Measurements from ENCODE around the gene TSG101. TPM values are rescaled to one million over a fixed set of nuclear protein-coding genes. Genes with fewer than 3 reads are reported as not detected.

Gene TSG101
- 10 to 100 TPM; 44.8 to 45.4 TPM for total RNA-seq
- 55.4 TPM for polyA plus RNA-seq

- peak; percentile 90 to 96 (median 93) for DNase-seq
- Histone ChIP-seq H3K9me3 (ENCODE audit: low read length) (no peaks in the 10 kb centered on the region), H3K27ac (ENCODE audit: low read depth, low read length) (peak within 1 kb of the TSS; percentile 99), H3K27me3 (ENCODE audit: insufficient read depth, low read length, poor library complexity, severe bottlenecking) (no peaks in the 10 kb centered on the region), H3K36me3 (ENCODE audit: insufficient read depth, low read length) (no peaks in the 10 kb centered on the region), H3K4me3 (ENCODE audit: low read length) (peak within 1 kb of the TSS; percentile 95), H3K4me1 (ENCODE audit: insufficient read depth, low read length) (peaks cover 20% of the 10 kb centered on the region)
- CTCF ChIA-PET, result interaction anchor here (0.5 to 2.3 kb wide), 11 partner anchors 9 to 513 kb away, joined by 3 to 11 read pairs (median 3); partner anchors contain the start of genes GTF2H1, HPS5 and UEVLD
- H3K4me3 Mint-ChIP-seq, result peak within 1 kb of the TSS; percentile 96 to 100 (median 99)
- H3K27ac Mint-ChIP-seq, result peak within 1 kb of the TSS; percentile 100
- POLR2A ChIA-PET, result interaction anchor here (0.5 to 2.9 kb wide), 17 partner anchors 9 to 510 kb away, joined by 3 to 24 read pairs (median 4); partner anchors contain the start of genes GTF2H1, HPS5, LDHA and SAAL1
- peaks cover 0 to 4% of the 10 kb centered on the region in 2 donors for H3K27me3 Mint-ChIP-seq
- peaks cover 0 to 34% (median 7%) of the 10 kb centered on the region in 3 donors for H3K36me3 Mint-ChIP-seq
- H3K9me3 Mint-ChIP-seq, result peaks cover 0 to 3% (median 0%) of the 10 kb centered on the region in 5 donors
- H3K4me1 Mint-ChIP-seq, result peaks cover 46 to 64% (median 61%) of the 10 kb centered on the region in 3 donors
These were observed at the start of gene TSG101 for GRCh38 chr11:18526521-18527296. TSG101 (minus strand) TSS chr11:18526942; CDS start chr11:18526816, 126 bp downstream.

DNA sequence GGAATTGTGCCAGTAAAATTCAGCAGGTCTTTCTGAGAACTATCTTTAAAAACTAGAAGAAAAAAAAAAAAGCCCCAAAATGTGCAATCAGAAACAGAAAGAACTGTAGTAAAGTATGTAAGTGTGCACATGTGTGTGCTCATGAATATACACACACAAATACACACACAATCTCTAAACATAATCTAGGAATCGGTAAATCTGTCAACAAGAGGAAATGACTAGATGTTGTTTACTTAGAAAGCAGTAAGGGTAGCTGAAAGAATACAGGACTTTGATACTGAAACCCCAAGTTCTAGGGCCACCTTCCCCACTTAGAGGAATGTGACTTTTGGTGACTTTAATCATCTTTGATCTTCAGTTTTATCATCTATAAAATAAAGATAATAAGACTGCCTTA, 48.6 kb upstream of the TSG101 start:
- Histone ChIP-seq H3K27me3 (ENCODE audit: insufficient read depth, low read length, poor library complexity, severe bottlenecking) (no peaks in the 10 kb centered on the region), H3K36me3 (ENCODE audit: insufficient read depth, low read length) (no peaks in the 10 kb centered on the region), H3K4me3 (ENCODE audit: low read length) (no peak overlapping the region), H3K4me1 (ENCODE audit: insufficient read depth, low read length) (no peaks in the 10 kb centered on the region), H3K9me3 (ENCODE audit: low read length) (no peaks in the 10 kb centered on the region), H3K27ac (ENCODE audit: low read depth, low read length) (no peak overlapping the region)
- H3K4me1 Mint-ChIP-seq, result peaks cover 13 to 27% (median 13%) of the 10 kb centered on the region in 3 donors
- H3K9me3 Mint-ChIP-seq, result no peaks in the 10 kb centered on the region
- H3K27me3 Mint-ChIP-seq, result peaks cover 0 to 2% of the 10 kb centered on the region in 2 donors
- ChIA-PET POLR2A (no interaction called here), CTCF (no interaction called here)
- peaks cover 9 to 55% (median 12%) of the 10 kb centered on the region in 3 donors for H3K36me3 Mint-ChIP-seq
- H3K27ac Mint-ChIP-seq, result peak overlapping the region in 4 of 8 donors; percentile 46 to 83 (median 72)
- H3K4me3 Mint-ChIP-seq, result no peak overlapping the region
- no peak for DNase-seq

DNA sequence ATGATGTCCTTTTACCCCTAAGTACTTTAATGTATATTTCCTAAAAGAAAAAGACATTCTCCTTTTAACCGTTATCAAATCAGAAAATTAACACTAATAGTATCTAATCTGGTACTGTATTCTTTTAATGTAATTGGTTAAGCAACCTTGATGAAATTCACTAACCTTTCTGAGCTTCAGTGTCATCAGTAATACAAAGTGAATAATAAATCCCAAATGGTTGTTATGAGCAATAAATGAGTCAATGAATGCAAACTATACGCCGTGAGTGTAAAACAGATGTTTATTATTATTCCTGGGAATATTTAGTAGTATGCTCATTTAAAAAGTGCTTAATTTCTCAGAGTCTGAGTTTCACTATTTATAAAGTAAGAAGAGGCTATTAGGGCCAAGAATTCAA, 40.3 kb upstream of the TSG101 start:
- CTCF ChIA-PET, result no interaction called here
- H3K4me1 Mint-ChIP-seq, result peaks cover 0 to 2% (median 0%) of the 10 kb centered on the region in 3 donors
- no peaks in the 10 kb centered on the region for H3K27me3 Mint-ChIP-seq
- Histone ChIP-seq H3K27ac (ENCODE audit: low read depth, low read length) (no peak overlapping the region), H3K36me3 (ENCODE audit: insufficient read depth, low read length) (no peaks in the 10 kb centered on the region), H3K4me3 (ENCODE audit: low read length) (no peak overlapping the region), H3K27me3 (ENCODE audit: insufficient read depth, low read length, poor library complexity, severe bottlenecking) (no peaks in the 10 kb centered on the region), H3K9me3 (ENCODE audit: low read length) (no peaks in the 10 kb centered on the region), H3K4me1 (ENCODE audit: insufficient read depth, low read length) (no peaks in the 10 kb centered on the region)
- peaks cover 6 to 52% (median 11%) of the 10 kb centered on the region in 3 donors for H3K36me3 Mint-ChIP-seq
- POLR2A ChIA-PET, result no interaction called here
- H3K4me3 Mint-ChIP-seq, result no peak overlapping the region
- H3K9me3 Mint-ChIP-seq, result no peaks in the 10 kb centered on the region
- H3K27ac Mint-ChIP-seq, result no peak overlapping the region
- DNase-seq, result no peak

DNA sequence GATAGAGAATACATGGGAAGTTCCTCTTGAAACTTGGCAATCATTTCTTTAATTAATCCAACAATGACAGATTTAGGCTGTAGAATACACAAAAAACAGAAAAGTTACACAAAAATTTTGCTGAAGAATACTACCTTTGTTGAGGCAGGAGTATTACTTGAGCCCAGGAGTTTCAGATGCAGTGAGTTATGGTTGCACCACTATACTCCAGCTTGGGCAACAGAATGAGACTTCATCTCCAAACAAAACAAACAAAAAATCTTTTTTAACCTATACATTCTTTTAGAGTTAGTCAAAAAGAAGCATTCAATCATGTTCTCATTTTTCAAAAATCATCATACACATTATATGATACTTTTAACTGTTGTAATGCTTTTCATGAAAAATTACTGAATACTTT, 39.7 kb upstream of the TSG101 start:
- Mint-ChIP-seq H3K4me1 (peaks cover 0 to 2% (median 0%) of the 10 kb centered on the region in 3 donors), H3K27ac (no peak overlapping the region), H3K27me3 (no peaks in the 10 kb centered on the region), H3K9me3 (no peaks in the 10 kb centered on the region), H3K4me3 (no peak overlapping the region), H3K36me3 (peaks cover 6 to 50% (median 7%) of the 10 kb centered on the region in 3 donors)
- no peaks in the 10 kb centered on the region for H3K27me3 ChIP-seq (ENCODE audit: insufficient read depth, low read length, poor library complexity, severe bottlenecking)
- H3K4me3 ChIP-seq (ENCODE audit: low read length), result no peak overlapping the region
- no peaks in the 10 kb centered on the region for H3K4me1 ChIP-seq (ENCODE audit: insufficient read depth, low read length)
- ChIA-PET CTCF (no interaction called here), POLR2A (no interaction called here)
- no peaks in the 10 kb centered on the region for H3K9me3 ChIP-seq (ENCODE audit: low read length)
- H3K36me3 ChIP-seq (ENCODE audit: insufficient read depth, low read length), result no peaks in the 10 kb centered on the region
- DNase-seq, result no peak
- H3K27ac ChIP-seq (ENCODE audit: low read depth, low read length), result no peak overlapping the region

DNA sequence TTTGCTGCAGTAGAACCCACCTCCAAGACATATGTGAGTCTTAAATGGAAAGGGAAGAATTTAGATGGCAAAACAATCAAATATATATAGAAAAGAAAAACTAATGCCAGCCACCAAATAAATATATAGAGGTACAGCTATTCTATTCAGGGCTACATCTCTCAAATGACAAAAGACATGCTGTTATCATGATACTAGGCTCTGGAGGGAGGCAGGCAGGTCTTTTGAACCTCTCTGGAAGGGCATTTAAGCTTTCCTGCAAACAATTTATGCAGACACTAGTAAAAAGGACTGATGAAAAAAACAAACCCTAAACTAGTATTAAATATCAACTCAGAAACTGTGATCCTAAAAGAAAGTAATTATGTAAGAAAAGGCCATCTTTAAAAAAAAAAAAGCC, 37.4 kb upstream of the TSG101 start:
- no peak for DNase-seq
- H3K9me3 ChIP-seq (ENCODE audit: low read length), result no peaks in the 10 kb centered on the region
- H3K27ac ChIP-seq (ENCODE audit: low read depth, low read length), result no peak overlapping the region
- no peak overlapping the region for H3K4me3 ChIP-seq (ENCODE audit: low read length)
- peaks cover 4 to 47% (median 5%) of the 10 kb centered on the region in 3 donors for H3K36me3 Mint-ChIP-seq
- H3K9me3 Mint-ChIP-seq, result no peaks in the 10 kb centered on the region
- ChIA-PET CTCF (no interaction called here), POLR2A (interaction anchor here (0.6 kb wide), 1 partner anchor 11 kb away, joined by 4 read pairs; no protein-coding TSS in a partner anchor)
- no peak overlapping the region for H3K4me3 Mint-ChIP-seq
- no peaks in the 10 kb centered on the region for H3K36me3 ChIP-seq (ENCODE audit: insufficient read depth, low read length)
- H3K27ac Mint-ChIP-seq, result peak overlapping the region in 2 of 8 donors; percentile 64 to 69
- no peaks in the 10 kb centered on the region for H3K4me1 Mint-ChIP-seq
- H3K27me3 ChIP-seq (ENCODE audit: insufficient read depth, low read length, poor library complexity, severe bottlenecking), result no peaks in the 10 kb centered on the region
- H3K4me1 ChIP-seq (ENCODE audit: insufficient read depth, low read length), result no peaks in the 10 kb centered on the region
- no peaks in the 10 kb centered on the region for H3K27me3 Mint-ChIP-seq

DNA sequence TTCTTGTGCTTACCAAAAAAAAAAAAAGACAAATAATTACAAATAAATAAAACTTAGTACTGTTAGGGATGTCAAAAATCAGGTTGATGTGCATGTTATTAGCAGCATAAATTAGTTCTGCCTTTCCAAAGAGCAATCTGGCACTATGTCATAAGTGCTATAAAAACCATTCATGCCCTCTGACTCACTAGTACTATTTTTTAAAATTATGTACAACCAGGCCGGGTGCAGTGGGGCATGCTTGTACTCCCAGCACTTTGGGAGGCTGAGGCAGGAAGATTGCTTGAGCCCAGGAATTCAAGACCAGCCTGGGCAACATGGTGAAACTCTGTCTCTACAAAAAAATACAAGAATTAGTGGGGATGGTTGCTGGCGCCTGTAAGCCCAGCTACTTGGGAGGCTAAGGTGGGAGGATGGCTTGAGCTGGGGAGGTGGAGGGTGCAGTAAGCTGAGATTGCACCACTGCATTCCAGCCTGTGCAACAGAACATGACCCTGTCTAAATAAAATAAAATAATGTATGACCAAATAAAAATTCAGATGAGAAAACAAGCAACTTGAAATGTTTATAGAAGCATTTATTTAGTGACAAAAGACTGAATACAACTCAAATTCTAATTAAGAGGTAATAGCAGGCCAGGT, 36.5 kb upstream of the TSG101 start:
- H3K9me3 Mint-ChIP-seq, result no peaks in the 10 kb centered on the region
- Histone ChIP-seq H3K9me3 (ENCODE audit: low read length) (no peaks in the 10 kb centered on the region), H3K4me1 (ENCODE audit: insufficient read depth, low read length) (no peaks in the 10 kb centered on the region), H3K27ac (ENCODE audit: low read depth, low read length) (no peak overlapping the region), H3K36me3 (ENCODE audit: insufficient read depth, low read length) (no peaks in the 10 kb centered on the region), H3K4me3 (ENCODE audit: low read length) (no peak overlapping the region), H3K27me3 (ENCODE audit: insufficient read depth, low read length, poor library complexity, severe bottlenecking) (no peaks in the 10 kb centered on the region)
- DNase-seq, result no peak
- no peaks in the 10 kb centered on the region for H3K27me3 Mint-ChIP-seq
- H3K4me1 Mint-ChIP-seq, result no peaks in the 10 kb centered on the region
- H3K4me3 Mint-ChIP-seq, result no peak overlapping the region
- ChIA-PET POLR2A (no interaction called here), CTCF (no interaction called here)
- H3K27ac Mint-ChIP-seq, result peak overlapping the region in 2 of 8 donors; percentile 60 to 79
- H3K36me3 Mint-ChIP-seq, result peaks cover 4 to 46% (median 6%) of the 10 kb centered on the region in 3 donors

GRCh38 chr11:18548001-18548400, 21.3 kb upstream of the TSG101 start:
- DNase-seq, result no peak
- Mint-ChIP-seq H3K27me3 (no peaks in the 10 kb centered on the region), H3K4me1 (no peaks in the 10 kb centered on the region), H3K36me3 (peaks cover 0 to 49% (median 11%) of the 10 kb centered on the region in 3 donors), H3K9me3 (no peaks in the 10 kb centered on the region), H3K4me3 (no peak overlapping the region), H3K27ac (peak overlapping the region in 2 of 8 donors; percentile 7 to 70)
- H3K27me3 ChIP-seq (ENCODE audit: insufficient read depth, low read length, poor library complexity, severe bottlenecking), result no peaks in the 10 kb centered on the region
- H3K4me1 ChIP-seq (ENCODE audit: insufficient read depth, low read length), result no peaks in the 10 kb centered on the region
- no peaks in the 10 kb centered on the region for H3K9me3 ChIP-seq (ENCODE audit: low read length)
- no peak overlapping the region for H3K27ac ChIP-seq (ENCODE audit: low read depth, low read length)
- no peaks in the 10 kb centered on the region for H3K36me3 ChIP-seq (ENCODE audit: insufficient read depth, low read length)
- POLR2A ChIA-PET, result no interaction called here
- CTCF ChIA-PET, result no interaction called here
- no peak overlapping the region for H3K4me3 ChIP-seq (ENCODE audit: low read length)
